Activated naive CD4-positive, alpha-beta T cell treated with anti-CD3 and anti-CD28 coated beads, Interleukin-2, amount 50 U/mL, for 72 hours (primary cell): ENCODE data around the gene SPTB. TPM values are rescaled to one million over a fixed set of nuclear protein-coding genes. Genes with fewer than 3 reads are reported as not detected.

Experiments used
- ATAC-seq, 2 donors: fragments of 150-1000 bp; cut with Tn5 transposase; 2 replicates each; pipeline ENCODE4 v1.10.0; 2021; ENCODE audit warnings: mild to moderate bottlenecking in 2 of 2, moderate library complexity in 2 of 2
- DNase-seq, 2 donors: peaks; one replicate each; pipeline ENCODE4 v3.0.0; 2021 to 2022; ENCODE audit warnings: low spot score in 2 of 2
- H3K27ac Mint-ChIP-seq, 2 donors: one replicate each; pipeline ENCODE4 v1.8.0; 2022; ENCODE audit warnings: mild to moderate bottlenecking in 2 of 2, mixed read lengths in 2 of 2
- H3K36me3 Mint-ChIP-seq, 2 donors: one replicate each; pipeline ENCODE4 v1.8.0; 2022; ENCODE audit warnings: mixed read lengths in 2 of 2
- H3K9me3 Mint-ChIP-seq, 2 donors: one replicate each; pipeline ENCODE4 v1.8.0; 2022; ENCODE audit warnings: mixed read lengths in 2 of 2
- total RNA-seq, 2 donors: library from RNA; stranded (reverse); gene quantifications; one replicate each; pipeline ENCODE4 v1.2.3, GENCODE V29; 2022

SPTB gene
- total RNA-seq, 2 donors from 2014 or later = 0.41 to 0.66 TPM

- Mint-ChIP-seq H3K9me3 (no peaks in the 10 kb centered on the region), H3K27ac (no peak overlapping the region), H3K36me3 (no peaks in the 10 kb centered on the region)
- ATAC-seq = no peak
- no peak for DNase-seq
Observed at GRCh38 chr14:64841772-64842750, 37.6 kb downstream of the SPTB start.

GRCh38 chr14:64841121-64841651 is 38.5 kb downstream of the SPTB start:
- DNase-seq (no peak), ATAC-seq (no peak)
- Mint-ChIP-seq H3K9me3 (no peaks in the 10 kb centered on the region), H3K36me3 (no peaks in the 10 kb centered on the region), H3K27ac (no peak overlapping the region)

- Mint-ChIP-seq H3K36me3 (no peaks in the 10 kb centered on the region), H3K27ac (no peak overlapping the region), H3K9me3 (no peaks in the 10 kb centered on the region)
- no peak for DNase-seq
- ATAC-seq = no peak
Observed at GRCh38 chr14:64838656-64839055, 41.1 kb downstream of the SPTB start.

GRCh38 chr14:64835431-64835830 is 44.3 kb downstream of the SPTB start:
- Mint-ChIP-seq H3K9me3 (no peaks in the 10 kb centered on the region), H3K36me3 (no peaks in the 10 kb centered on the region), H3K27ac (no peak overlapping the region)
- DNase-seq = no peak
- no peak for ATAC-seq

GRCh38 chr14:64834965-64835364 is 44.7 kb downstream of the SPTB start:
- DNase-seq (no peak), ATAC-seq (no peak)
- no peak overlapping the region for H3K27ac Mint-ChIP-seq
- no peaks in the 10 kb centered on the region for H3K36me3 Mint-ChIP-seq
- no peaks in the 10 kb centered on the region for H3K9me3 Mint-ChIP-seq

GRCh38 chr14:64831419-64831818 is 48.3 kb downstream of the SPTB start:
- no peak for DNase-seq
- ATAC-seq = no peak
- no peak overlapping the region for H3K27ac Mint-ChIP-seq
- H3K36me3 Mint-ChIP-seq = no peaks in the 10 kb centered on the region
- H3K9me3 Mint-ChIP-seq = no peaks in the 10 kb centered on the region

GRCh38 chr14:64830961-64831360 is 48.7 kb downstream of the SPTB start:
- Mint-ChIP-seq H3K9me3 (no peaks in the 10 kb centered on the region), H3K27ac (no peak overlapping the region), H3K36me3 (no peaks in the 10 kb centered on the region)
- ATAC-seq = no peak
- DNase-seq = no peak

GRCh38 chr14:64828071-64828470 is 51.6 kb downstream of the SPTB start:
- H3K9me3 Mint-ChIP-seq = no peaks in the 10 kb centered on the region
- DNase-seq (no peak), ATAC-seq (no peak)
- no peak overlapping the region for H3K27ac Mint-ChIP-seq
- H3K36me3 Mint-ChIP-seq = no peaks in the 10 kb centered on the region

- ATAC-seq (no peak), DNase-seq (no peak)
- H3K9me3 Mint-ChIP-seq = no peaks in the 10 kb centered on the region
- no peaks in the 10 kb centered on the region for H3K36me3 Mint-ChIP-seq
- no peak overlapping the region for H3K27ac Mint-ChIP-seq
Observed at GRCh38 chr14:64826845-64827244, 52.9 kb downstream of the SPTB start.

GRCh38 chr14:64826333-64826732 is 53.4 kb downstream of the SPTB start:
- Mint-ChIP-seq H3K9me3 (no peaks in the 10 kb centered on the region), H3K27ac (no peak overlapping the region), H3K36me3 (no peaks in the 10 kb centered on the region)
- DNase-seq (no peak), ATAC-seq (no peak)

- no peak overlapping the region for H3K27ac Mint-ChIP-seq
- ATAC-seq = no peak
- no peak for DNase-seq
- H3K9me3 Mint-ChIP-seq = no peaks in the 10 kb centered on the region
- H3K36me3 Mint-ChIP-seq = no peaks in the 10 kb centered on the region
Observed at GRCh38 chr14:64825509-64825908, 54.2 kb downstream of the SPTB start.

- no peak overlapping the region for H3K27ac Mint-ChIP-seq
- ATAC-seq (no peak), DNase-seq (no peak)
- H3K36me3 Mint-ChIP-seq = no peaks in the 10 kb centered on the region
- no peaks in the 10 kb centered on the region for H3K9me3 Mint-ChIP-seq
Observed at GRCh38 chr14:64825006-64825405, 54.7 kb downstream of the SPTB start.

- DNase-seq = no peak
- Mint-ChIP-seq H3K36me3 (no peaks in the 10 kb centered on the region), H3K9me3 (no peaks in the 10 kb centered on the region), H3K27ac (no peak overlapping the region)
- no peak for ATAC-seq
Observed at GRCh38 chr14:64824471-64824870, 55.2 kb downstream of the SPTB start.

- DNase-seq (peak; percentile 58 to 67), ATAC-seq (peak; percentile 94 to 98)
- Mint-ChIP-seq H3K27ac (peak overlapping the region in 1 of 2 donors; percentile 36), H3K36me3 (no peaks in the 10 kb centered on the region), H3K9me3 (no peaks in the 10 kb centered on the region)
Observed at GRCh38 chr14:64823305-64823861, 56.3 kb downstream of the SPTB start.

GRCh38 chr14:64821651-64822050 is 58.1 kb downstream of the SPTB start:
- no peaks in the 10 kb centered on the region for H3K9me3 Mint-ChIP-seq
- DNase-seq = no peak
- H3K27ac Mint-ChIP-seq = peak overlapping the region in 1 of 2 donors; percentile 73
- no peak for ATAC-seq
- no peaks in the 10 kb centered on the region for H3K36me3 Mint-ChIP-seq

- Mint-ChIP-seq H3K36me3 (no peaks in the 10 kb centered on the region), H3K27ac (no peak overlapping the region), H3K9me3 (no peaks in the 10 kb centered on the region)
- ATAC-seq (no peak), DNase-seq (no peak)
Observed at GRCh38 chr14:64818151-64818550, 61.6 kb downstream of the SPTB start.

GRCh38 chr14:64817631-64818030 is 62.1 kb downstream of the SPTB start:
- DNase-seq (no peak), ATAC-seq (no peak)
- Mint-ChIP-seq H3K27ac (no peak overlapping the region), H3K9me3 (no peaks in the 10 kb centered on the region), H3K36me3 (no peaks in the 10 kb centered on the region)
